ENCODE data around the gene CFAP74.

CFAP74 gene

DNA sequence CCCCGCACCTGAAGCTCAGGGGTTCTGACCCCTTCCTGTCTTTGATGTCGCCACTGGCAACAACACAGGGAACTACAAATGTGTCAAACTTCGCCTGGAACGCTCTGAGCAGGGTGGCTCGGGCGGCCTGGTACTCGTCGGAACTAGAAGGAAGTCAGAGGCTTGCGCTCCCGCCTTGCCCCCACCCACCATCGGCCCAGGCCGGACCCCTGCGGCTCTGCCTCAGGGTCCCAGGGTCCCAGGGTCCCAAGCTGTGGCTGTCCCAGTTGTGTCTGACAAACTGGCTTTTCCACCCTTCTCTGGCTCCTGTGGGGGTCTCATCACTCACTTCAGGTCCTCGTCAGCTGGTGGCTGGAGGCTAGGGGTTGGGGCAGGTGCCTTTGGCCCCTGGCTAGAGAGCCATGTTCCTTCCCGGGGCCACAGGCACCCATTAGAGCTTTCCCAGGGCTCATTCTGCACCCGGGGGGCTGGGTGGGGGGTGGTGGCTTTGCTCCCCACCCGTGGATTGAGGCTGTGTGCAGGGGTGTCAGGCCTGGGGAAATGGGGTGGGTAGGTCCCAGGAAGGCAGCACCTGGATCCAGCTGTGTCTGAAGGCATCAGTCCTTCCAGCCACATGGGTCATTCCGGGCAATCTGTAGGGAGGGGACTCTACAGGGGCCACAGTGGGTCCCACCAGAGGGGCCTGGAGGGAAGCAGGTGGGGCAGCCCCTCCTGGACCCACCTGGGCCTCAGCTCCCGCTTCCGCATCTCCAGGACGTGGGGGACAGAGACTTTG is 76.5 kb downstream of the CFAP74 start:
- no peak for DNase-seq (ENCODE audit: low spot score)

DNA sequence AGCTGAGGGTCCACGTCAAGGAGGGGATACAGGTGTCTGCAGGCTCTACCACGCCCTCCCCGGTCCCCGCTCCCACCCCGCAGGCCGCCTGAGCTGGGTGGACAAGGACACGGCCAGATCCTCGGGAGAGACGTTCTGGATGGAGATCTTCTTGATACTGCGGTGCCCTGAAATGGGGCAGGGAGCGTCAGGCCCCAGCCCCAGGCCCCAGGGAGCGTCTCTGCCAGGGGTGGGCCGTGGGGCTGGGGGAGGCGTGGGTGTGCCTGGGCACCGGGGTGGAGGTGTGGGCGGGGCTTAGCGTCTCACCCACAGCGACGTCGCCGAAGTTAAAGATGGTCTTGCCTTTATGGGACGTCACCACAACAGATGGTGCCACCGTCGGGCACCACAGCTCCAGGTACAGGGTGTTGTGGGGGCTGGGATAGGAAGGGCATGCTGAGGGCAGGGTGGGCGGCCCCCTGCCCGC is 77.2 kb downstream of the CFAP74 start:
- DNase-seq (ENCODE audit: low spot score): no peak

DNA sequence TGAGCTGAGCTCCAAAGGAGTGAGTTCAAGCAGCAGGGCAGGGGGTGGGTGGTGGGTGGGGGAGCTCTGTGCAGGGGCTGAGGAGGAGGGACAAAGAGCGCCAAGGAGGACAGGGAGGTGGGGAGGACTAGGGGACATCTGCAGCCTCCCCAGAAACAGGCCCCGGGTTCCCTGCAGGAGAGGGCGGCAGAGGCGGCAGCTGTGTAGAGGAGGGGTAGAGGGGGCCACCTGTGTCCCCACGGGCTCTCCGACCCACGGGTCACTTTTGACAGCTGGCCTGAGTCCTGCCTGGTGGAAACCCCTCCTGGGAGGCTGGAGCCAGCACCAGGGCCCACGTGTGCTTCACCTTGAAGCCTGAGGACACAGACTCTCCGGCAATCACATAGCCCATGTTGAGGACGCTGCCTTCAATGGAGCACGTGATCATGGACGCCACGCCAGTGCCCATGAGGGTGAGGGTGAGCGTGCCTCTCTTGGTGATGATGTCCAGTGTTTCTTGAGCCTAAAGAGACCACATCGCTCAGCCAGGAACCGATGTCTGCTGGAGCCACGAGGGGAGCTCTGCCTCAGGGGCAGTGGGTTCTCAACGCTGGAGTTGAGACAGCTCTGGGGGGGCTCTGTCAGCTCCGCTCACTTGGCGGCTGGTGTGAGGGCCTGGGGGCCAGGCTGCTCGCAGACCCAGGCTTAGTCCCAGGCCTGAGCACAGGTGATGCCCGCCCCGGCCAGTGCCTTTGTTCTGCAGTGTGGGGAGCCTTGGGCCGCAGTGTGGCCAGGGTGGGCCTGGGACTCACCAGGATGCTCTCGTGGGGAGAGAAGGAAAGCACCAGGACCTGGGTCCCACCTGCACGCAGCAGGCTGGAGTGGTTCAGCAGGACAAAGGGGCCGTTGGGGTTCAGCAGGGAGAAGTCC is 77.9 kb downstream of the CFAP74 start:
- DNase-seq (ENCODE audit: low spot score): no peak

DNA sequence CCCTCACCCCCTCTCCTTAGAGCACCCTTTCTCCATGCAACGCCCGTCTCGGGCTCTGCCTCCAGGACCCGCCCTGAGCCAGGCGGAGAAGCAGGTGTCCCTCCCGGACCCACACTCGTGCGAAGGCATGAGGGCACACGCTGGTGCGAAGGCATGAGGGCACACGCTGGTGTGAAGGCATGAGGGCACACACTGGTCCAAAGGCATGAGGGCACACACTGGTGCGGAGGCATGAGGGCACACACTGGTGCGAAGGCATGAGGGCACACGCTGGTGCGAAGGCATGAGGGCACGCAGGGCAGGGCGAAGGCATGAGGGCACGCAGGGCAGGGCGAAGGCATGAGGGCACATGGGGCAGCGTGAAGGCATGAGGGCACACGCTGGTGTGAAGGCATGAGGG is 78.7 kb downstream of the CFAP74 start:
- no peak for DNase-seq (ENCODE audit: low spot score)

DNA sequence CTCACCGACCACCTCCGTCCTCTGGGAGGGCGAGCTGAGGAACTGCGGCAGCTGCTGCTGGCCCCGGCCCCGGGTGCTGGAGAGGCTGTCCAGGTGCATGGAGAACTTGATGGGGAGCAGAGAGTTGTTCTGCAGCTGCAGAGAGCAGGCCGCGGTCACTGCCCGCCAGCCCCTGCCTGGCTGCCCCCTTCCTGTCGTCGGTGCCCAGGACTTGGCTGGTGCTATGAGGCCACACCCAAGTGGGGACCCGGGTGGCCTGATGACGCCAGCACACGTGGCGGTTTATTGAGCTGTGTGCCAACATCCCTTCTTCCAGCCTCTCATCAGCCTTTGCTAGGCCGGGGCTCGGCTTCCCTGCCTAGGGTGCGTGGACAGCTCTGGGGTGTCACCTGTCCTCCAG is 79.2 kb downstream of the CFAP74 start:
- DNase-seq (ENCODE audit: low spot score): no peak

DNA sequence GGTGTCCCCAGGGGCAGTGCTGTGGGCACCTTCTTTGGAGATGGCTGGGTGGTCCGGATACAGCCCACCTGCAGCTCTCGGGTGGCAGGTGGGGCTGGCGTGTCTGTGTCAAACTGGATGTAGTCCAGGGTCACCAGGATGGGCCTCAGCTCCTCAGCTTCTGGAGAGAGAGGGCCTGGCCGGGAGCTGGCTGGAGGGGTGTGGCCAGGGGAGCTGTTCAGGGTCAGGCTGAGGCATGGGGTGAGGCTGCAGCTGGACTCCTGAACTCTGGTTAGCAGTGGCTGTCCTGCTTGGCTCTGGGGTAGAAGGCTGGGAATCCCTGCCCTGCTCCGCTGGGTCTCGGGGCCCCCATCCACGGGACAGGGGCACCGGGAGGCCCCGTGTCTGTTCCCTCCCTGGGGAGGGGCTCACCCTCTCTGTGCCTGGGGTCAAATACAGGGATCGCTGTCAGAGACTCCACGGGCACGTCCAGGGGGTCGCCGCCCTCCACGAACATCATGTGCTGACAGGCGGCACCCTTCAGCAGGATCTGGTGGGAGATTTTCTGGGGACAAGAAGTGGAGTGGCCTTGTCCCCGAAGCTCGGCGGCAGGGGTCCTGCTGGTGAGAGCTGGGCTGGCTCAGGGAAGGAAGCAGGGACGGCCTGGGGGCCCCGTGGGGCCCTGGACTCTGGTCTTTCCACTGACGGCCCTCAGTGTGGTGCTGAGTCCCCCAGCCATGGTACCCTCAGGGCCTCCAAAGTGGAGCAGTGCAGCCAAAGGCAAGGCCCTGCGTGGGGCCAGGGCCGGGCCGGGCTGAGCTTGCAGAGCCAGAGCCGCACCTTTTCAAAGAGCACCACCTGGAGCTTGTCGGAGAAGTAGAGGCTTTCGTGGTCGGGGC is 80.4 kb downstream of the CFAP74 start:
- no peak for DNase-seq (ENCODE audit: low spot score)

DNA sequence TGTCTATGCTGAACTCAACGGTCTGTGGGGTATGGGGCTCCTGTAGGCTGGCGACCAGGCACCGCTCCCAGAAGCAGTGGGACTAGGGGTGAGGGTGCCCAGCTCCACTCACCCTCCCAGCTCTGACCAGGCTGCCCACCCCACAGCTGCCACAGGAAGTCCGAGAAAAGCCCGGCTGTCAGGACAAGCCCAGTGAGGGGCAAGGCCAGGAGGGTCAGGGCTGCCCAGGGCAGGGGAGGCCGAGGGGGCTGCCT is 81.0 kb downstream of the CFAP74 start:
- no peak for DNase-seq (ENCODE audit: low spot score)

DNA sequence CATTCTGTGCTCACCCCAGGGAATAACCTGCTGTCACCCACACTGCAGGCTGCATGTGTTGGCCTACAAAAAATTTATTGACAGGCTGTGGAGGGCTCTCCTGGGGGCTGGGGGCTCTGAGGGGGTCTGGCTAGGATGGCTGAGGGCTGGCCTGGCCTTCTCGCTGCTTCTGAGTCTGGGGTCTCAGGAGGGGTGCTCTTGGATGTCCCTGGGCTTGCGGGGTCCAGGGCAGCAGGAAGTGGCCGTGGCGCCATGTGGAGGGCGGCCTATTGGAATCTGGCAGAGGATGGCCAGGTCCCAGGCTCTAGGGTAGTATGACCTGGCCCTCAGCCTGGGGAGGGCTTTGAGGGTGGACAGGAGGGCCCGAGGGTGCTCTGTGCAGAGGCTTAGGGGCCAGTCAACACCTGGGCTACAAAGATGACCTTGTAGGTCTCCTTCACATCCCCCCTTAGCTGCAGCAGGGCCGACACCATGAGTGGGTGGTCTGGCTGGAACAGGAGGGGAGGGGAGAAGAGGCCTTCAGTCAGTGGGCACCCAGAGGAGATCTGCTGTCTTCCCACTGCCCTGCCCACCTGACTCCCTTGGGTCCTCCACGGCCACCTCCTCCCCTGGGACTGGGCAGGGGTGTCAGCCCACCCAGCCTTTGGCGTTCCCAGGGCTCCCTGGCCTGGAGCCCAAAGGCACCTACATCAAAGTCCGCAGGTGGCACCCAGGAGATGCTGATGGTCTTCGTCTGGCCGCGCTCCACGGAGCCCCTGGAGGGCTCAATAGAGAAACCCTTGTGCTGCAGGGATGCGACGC is 81.5 kb downstream of the CFAP74 start:
- no peak for DNase-seq (ENCODE audit: low spot score)

DNA sequence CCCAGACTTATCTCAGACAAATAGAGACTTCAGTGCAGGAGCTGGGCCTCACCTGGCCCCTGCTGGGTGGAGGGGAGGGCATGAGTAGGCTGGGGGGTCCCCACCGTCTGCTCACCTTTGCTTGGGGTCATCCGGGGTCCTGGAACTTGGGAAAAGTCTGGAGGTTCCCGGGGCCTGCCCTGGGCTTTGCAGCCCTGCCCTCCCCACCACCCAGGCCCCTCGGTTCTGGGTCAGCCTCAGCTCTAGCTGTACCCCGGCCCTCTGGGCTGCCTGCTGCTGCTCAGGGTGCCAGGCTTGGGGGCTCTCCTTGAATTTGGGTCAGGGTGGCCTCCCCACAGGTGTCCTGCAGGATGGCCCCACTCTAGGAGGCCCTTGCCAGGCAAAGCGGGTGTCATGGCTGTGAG is 82.1 kb downstream of the CFAP74 start:
- no peak for DNase-seq (ENCODE audit: low spot score)

DNA sequence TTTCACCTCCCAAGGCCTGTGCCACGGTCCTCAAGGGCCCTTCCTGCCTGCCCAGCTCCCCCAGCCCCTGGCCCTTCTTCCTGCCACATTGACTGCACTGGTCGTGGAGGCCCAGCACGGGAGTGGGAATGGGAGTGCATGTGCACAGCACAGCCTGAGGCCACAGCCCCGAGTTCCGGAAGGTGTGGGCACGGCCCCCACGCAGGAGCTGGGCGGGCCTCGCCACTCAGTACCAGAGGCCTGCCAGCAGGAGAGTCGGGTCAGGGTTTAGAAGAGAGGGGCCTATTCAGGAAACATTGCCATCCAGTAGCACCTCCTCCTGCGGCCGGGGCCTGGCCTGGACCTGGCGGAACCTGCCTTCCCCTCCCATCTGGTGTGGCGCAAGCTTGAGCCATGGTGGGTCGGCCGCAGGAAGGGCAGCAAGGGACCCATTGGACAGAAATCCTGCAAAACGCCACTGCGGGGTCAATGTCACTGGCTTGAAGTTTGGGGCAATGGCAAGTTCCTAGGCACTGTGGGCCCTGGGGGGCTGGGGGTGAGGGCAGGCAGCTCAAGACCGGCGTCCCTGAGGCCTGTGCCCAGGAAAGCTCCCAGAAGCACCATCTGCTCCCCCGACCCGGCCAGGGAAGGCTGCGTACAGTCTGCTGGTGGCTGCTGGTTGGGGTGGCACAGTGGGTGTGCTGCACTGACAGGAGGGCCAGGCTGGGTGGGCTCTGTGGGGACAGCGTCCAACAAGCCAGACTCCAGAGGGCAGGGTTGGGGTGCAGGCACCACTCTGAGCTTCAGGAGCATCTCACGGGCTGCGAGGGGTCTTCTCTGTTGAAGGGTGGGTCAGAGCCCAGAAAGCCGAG is 82.8 kb downstream of the CFAP74 start:
- DNase-seq (ENCODE audit: low spot score): no peak

DNA sequence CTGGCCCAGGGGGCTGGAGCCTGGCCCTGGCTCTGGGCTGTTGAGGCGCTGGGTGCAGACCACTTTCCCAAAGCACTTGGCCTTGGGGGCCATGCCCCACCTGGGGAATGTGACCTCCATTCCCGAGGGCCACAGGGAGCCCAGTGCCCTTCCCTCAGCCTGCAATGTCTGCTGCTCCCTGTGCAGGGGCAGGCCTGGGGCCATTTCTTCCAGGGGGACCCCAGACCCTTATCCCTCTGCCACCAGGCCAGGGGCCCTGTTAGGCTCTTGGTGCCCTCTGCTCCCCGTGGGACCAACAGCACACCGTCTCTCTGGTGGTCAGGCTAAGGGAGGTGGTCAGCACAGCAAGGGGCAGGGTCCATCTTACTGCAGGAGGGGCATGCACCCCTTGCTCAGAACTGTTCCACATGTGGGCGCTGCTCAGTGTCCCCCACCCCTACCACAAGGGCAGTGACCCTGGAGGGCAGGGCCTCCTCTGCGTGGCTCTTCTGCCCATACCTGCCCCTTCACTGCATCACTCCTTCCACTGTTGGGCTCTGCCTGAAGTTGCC is 83.5 kb downstream of the CFAP74 start:
- DNase-seq (ENCODE audit: low spot score): no peak

DNA sequence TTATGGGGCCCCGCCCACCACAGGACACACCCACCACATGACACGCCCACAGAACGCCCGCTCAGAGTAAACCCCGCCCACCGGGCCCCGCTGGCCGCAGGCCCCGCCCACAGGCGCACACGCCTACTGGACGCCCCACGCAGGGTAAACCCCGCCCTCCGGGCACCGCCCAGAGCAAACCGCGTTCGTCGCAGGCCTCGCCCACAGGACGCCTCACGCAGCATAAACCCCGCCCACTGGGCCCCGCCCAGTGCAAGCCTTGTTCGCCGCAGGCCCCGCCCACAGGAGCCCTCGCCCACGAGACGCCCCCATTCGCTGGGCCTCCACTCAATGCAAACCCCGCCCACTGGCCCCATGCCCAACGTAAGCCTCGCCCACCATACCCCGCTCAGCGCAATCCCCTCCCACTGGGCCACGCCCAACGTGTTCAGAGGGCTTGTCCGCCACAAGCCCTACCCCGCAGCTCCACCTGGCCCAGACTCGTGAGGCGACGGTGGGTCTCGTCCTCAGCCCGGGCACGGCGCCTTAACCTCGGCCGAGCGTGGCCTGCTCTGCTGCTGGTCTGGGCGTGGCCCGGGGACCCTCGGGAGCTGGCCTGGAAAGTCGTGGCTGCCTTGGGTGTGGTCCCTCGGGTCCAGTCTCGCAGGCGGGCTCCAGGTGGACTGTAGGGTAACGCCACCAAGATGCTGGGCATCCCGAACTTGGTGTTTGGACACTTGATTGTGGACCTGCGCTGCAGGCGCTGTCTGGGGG is 84.1 kb downstream of the CFAP74 start:
- DNase-seq (ENCODE audit: low spot score): peak; percentile 96

DNA sequence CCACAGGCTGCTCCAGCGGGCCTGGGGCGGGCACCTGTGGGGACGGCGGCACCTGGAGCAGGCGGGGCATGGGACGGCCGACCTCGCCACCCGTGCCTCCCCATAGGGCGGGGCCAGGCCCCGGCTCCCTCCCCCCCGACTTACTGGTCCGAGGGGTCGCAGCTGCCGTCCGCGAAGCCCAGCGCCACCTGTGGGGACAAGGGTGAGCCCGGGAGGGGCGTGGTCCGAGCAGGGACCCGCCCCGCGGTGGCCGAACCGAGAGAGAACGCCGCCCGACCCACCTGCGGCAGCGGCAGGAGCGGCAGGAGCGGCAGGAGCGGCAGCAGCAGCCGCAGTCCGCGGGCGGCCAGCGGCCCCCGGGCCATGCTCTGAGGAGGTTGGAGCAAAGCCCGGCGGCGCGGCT is 84.7 kb downstream of the CFAP74 start, which contains the start of gene TMEM52:
TMEM52 (minus strand) TSS at position 379 of the 403 bp plus-strand sequence; CDS start at position 365, 14 bp downstream.
- no peak for DNase-seq (ENCODE audit: low spot score)

DNA sequence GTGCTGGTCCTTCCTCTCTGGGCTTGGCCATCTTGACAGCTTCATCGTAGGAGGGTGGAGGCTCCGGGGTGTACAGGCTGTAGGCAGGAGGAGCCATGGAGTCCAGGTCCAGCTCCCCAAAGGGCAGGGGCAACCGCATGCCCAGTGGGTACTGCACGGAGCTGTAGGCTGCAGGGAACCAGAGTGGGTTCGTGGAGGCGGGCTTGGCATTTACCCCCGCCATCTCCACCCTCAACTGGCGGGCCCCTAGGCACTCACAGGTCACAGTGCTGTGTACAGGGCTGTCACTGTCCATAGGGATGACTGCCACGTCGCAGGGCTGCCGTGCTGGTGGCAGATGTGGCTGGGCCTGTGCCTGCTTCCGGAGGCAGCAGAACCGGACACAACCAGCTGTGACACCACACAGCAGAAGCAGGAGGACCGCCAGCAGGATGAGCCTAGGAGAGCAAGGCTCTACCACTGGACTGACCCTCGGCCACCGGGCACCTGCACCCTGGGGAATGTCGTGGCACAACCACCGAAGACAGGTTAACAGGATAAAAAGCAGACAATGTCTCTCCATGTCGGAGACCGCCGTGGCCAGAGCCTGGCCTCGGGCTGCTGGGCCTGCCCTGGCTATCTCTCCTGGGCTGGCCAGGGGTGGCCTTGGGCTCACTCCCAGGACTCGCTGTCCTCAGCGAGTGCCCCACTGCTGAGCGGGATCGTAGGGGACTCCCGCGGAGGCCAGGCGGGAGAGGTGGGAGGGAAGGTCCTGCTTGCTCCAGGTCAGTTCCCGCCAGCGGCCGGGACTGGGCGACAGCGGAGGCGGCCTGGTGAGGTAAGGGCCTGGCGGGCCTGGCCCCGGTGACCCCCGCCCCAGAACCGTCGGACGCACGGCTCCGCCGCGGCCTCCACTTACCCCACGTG is 85.3 kb downstream of the CFAP74 start:
- DNase-seq (ENCODE audit: low spot score): no peak

DNA sequence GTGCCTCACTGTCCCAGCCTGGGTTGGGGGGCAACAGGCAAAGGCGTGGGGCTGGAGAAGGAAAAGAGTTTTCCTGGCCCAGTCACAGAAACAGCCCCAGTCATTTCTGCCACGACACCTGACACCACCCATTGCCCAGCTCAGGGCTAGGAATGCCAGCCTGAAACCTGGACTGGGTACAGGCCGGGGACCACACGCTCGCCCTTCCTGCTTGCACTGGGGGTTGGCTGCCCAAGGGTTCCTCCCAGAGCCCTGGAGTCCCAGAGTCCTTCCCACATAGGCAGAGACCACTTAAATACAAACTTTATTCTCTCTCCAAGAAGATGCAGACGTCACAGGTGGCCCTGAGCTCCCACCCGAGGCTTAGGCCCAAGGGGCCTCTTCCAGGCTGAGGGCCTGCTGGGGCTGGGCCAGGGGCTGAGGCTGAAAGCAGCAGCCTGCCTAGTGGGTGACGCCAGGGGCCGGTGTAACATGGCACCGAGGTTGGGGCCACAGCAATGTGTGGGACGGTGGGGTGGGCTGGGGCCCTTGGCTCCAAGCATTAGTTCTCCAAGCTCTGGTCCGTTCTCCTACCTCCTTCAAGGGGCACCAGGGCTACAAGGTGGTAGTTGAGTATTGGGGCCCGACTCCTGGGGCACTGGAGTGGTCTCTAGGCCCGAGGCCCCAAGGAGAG is 86.1 kb downstream of the CFAP74 start:
- no peak for DNase-seq (ENCODE audit: low spot score)

DNA sequence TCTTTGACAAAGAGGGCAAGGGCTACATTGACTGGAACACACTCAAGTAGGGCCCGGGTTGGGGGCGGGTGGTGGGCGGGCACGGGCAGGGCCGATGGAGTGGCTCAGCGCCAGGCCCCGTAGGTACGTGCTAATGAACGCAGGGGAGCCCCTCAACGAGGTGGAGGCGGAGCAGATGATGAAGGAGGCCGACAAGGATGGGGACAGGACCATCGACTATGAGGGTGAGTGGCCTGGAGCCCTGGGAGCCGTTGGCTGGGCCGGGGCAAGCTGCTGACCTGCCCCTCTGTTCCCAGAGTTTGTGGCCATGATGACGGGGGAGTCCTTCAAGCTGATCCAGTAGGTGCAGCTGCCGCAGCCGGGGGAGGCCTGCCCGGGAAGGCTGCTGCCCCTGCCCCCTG is 86.7 kb downstream of the CFAP74 start:
- no peak for DNase-seq (ENCODE audit: low spot score)

DNA sequence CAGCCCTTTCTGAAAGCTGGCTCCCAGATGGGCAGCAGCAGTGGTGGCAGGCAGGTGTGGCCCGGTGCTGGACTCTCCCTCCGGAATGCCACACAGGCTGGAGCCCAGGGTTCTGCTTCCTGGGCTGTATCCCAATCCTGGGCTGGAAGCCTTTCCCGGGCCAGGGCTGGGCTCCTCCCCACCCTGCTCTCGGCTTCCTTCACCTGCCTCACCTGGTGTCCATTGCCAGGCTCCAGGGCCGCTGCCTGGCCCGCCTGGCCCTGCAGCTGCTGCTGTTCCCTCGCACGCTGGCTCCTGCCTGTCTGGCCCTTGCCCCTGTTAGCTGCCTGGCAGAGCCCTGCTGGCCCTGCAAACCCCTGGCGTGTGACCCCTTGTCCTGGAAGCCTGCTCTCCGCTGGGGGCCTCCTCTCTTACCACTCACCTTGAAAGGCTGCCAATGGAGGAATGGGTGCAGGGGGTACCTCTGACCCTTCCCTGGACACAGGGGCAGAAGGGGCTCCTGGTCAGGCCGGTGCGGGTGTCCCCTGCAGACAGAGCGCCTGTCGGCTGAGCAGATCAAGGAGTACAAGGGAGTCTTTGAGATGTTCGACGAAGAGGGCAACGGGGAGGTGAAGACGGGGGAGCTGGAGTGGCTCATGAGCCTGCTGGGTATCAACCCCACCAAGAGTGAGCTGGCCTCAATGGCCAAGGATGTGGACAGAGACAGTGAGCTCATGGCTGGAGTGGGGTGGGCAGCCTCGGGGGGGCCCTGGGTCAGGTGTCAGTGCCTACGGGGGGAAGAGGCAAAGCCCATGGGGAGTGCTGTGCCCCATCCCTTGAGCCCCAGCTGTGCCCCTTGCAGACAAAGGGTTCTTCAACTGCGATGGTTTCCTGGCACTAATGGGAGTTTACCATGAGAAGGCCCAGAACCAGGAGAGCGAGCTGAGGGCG is 87.4 kb downstream of the CFAP74 start:
- no peak for DNase-seq (ENCODE audit: low spot score)

Measured in SW480 (cell line).